ENCODE results near the gene ENTPD7. TPM values are rescaled to one million over a fixed set of nuclear protein-coding genes. Genes with fewer than 3 reads are reported as not detected.
"Not testable (repeated sequence)": the region's sequence is repeated elsewhere in the genome, so short reads cannot be mapped to it uniquely, and the experiment has no call there.

Gene ENTPD7
- total and polyA plus RNA-seq, 4 donors: 7.2 to 19.0 (median 12.6) TPM

DNA sequence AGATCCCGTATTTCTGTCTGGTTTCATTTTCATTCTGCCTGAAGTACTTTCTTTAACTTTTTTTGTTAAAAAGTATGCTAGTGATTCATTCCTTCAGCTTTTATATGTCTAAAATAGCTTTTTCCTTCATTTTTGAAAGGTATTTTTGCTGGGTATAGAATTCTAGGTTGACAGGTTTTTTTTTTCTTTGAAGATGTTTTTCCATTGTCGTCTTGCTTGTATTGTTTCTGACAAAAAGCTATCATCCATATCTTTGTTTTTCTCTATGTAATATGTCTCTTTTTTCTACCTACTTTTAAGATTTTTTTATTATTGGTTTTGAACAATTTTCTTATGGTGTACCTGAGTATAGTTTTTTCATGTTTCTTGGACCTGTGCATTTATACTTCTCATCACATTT, 81.0 kb downstream of the ENTPD7 start:
- Histone ChIP-seq H3K9me3 (ENCODE audit: control insufficient read depth, insufficient read depth, low read length) (peaks cover 9% of the 10 kb centered on the region), H3K36me3 (ENCODE audit: control insufficient read depth, insufficient read depth, low read length) (peaks cover 14% of the 10 kb centered on the region), H3K4me1 (ENCODE audit: control insufficient read depth, insufficient read depth, low read length) (no peaks in the 10 kb centered on the region), H3K4me3 (ENCODE audit: low read depth, low read length) (no peak overlapping the region), H3K27me3 (ENCODE audit: control insufficient read depth, insufficient read depth, low read length) (no peaks in the 10 kb centered on the region), H3K27ac (ENCODE audit: low read depth, low read length) (no peak overlapping the region)
- WGBS (ENCODE audit: insufficient coverage): no CpG with 5 or more reads among the region's 2 CpGs
- DNase-seq (ENCODE audit: low read depth in 4 of 6, low spot score in 6 of 6): no peak

GRCh38 chr10:99740933-99741559, 81.7 kb downstream of the ENTPD7 start:
- Histone ChIP-seq H3K36me3 (ENCODE audit: control insufficient read depth, insufficient read depth, low read length) (peaks cover 18% of the 10 kb centered on the region), H3K4me3 (ENCODE audit: low read depth, low read length) (no peak overlapping the region), H3K4me1 (ENCODE audit: control insufficient read depth, insufficient read depth, low read length) (no peaks in the 10 kb centered on the region), H3K27me3 (ENCODE audit: control insufficient read depth, insufficient read depth, low read length) (no peaks in the 10 kb centered on the region), H3K27ac (ENCODE audit: low read depth, low read length) (no peak overlapping the region), H3K9me3 (ENCODE audit: control insufficient read depth, insufficient read depth, low read length) (peaks cover 9% of the 10 kb centered on the region)
- DNase-seq (ENCODE audit: low read depth in 4 of 6, low spot score in 6 of 6): no peak
- WGBS (ENCODE audit: insufficient coverage): 85% methylated on average over 2 of the region's 3 CpGs

GRCh38 chr10:99742254-99742653, 82.9 kb downstream of the ENTPD7 start:
- H3K9me3 ChIP-seq (ENCODE audit: control insufficient read depth, insufficient read depth, low read length): peaks cover 9% of the 10 kb centered on the region
- H3K4me1 ChIP-seq (ENCODE audit: control insufficient read depth, insufficient read depth, low read length): no peaks in the 10 kb centered on the region
- no peak overlapping the region for H3K27ac ChIP-seq (ENCODE audit: low read depth, low read length)
- peaks cover 18% of the 10 kb centered on the region for H3K36me3 ChIP-seq (ENCODE audit: control insufficient read depth, insufficient read depth, low read length)
- no peak for DNase-seq (ENCODE audit: low read depth in 4 of 6, low spot score in 6 of 6)
- H3K4me3 ChIP-seq (ENCODE audit: low read depth, low read length): no peak overlapping the region
- H3K27me3 ChIP-seq (ENCODE audit: control insufficient read depth, insufficient read depth, low read length): no peaks in the 10 kb centered on the region

DNA sequence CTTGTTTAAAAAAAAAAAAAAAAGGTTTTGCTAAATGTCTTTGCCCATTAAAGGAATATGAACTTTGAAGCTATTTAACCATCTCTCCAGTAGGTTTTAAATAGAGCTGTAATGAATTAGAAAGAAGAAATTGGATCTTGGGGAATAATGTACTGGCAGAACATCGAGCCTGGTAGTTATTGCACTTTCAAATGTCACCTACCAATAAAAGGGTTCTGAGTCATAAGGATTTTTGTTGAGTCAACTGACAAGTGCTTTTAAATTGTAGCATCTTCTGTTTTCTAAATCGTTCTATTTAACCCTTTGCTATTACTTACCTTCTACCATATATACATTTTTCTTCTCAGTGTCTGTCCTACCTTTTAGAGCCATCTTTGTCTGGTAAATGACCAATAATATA, 83.4 kb downstream of the ENTPD7 start:
- peak in 1 of 6 donors; percentile 16 for DNase-seq (ENCODE audit: low read depth in 4 of 6, low spot score in 6 of 6)
- Histone ChIP-seq H3K4me1 (ENCODE audit: control insufficient read depth, insufficient read depth, low read length) (no peaks in the 10 kb centered on the region), H3K27ac (ENCODE audit: low read depth, low read length) (no peak overlapping the region), H3K9me3 (ENCODE audit: control insufficient read depth, insufficient read depth, low read length) (peaks cover 9% of the 10 kb centered on the region), H3K27me3 (ENCODE audit: control insufficient read depth, insufficient read depth, low read length) (no peaks in the 10 kb centered on the region), H3K4me3 (ENCODE audit: low read depth, low read length) (no peak overlapping the region), H3K36me3 (ENCODE audit: control insufficient read depth, insufficient read depth, low read length) (peaks cover 21% of the 10 kb centered on the region)
- no CpG with 5 or more reads among the region's 2 CpGs for WGBS (ENCODE audit: insufficient coverage)

GRCh38 chr10:99743841-99744240, 84.5 kb downstream of the ENTPD7 start:
- no peaks in the 10 kb centered on the region for H3K27me3 ChIP-seq (ENCODE audit: control insufficient read depth, insufficient read depth, low read length)
- no peak overlapping the region for H3K4me3 ChIP-seq (ENCODE audit: low read depth, low read length)
- no peaks in the 10 kb centered on the region for H3K4me1 ChIP-seq (ENCODE audit: control insufficient read depth, insufficient read depth, low read length)
- peaks cover 9% of the 10 kb centered on the region for H3K9me3 ChIP-seq (ENCODE audit: control insufficient read depth, insufficient read depth, low read length)
- no peak for DNase-seq (ENCODE audit: low read depth in 4 of 6, low spot score in 6 of 6)
- H3K36me3 ChIP-seq (ENCODE audit: control insufficient read depth, insufficient read depth, low read length): peaks cover 21% of the 10 kb centered on the region
- H3K27ac ChIP-seq (ENCODE audit: low read depth, low read length): no peak overlapping the region
- no CpG with 5 or more reads among the region's 3 CpGs for WGBS (ENCODE audit: insufficient coverage)

DNA sequence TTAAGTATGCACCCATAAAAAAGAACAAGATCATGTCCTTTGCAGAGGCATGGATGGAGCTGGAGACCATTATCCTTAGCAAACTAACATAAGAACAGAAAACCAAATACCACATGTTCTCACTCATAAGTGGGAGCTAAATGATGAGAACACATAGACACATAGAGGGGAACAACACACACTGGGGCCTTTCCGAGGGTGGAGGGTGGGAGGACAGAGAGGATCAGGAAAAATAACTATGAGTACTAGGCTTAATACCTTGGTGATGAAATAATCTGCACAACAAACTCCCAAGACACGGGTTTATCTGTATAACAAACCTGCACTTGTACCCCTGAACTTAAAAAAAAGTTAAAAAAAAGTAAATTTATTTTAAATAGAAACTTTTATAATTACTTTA, 86.9 kb downstream of the ENTPD7 start:
- not testable (repeated sequence) for H3K27me3 ChIP-seq (ENCODE audit: control insufficient read depth, insufficient read depth, low read length); H3K4me3 ChIP-seq (ENCODE audit: low read depth, low read length); DNase-seq (ENCODE audit: low read depth in 4 of 6, low spot score in 6 of 6); H3K9me3 ChIP-seq (ENCODE audit: control insufficient read depth, insufficient read depth, low read length); H3K27ac ChIP-seq (ENCODE audit: low read depth, low read length); H3K4me1 ChIP-seq (ENCODE audit: control insufficient read depth, insufficient read depth, low read length)
- H3K36me3 ChIP-seq (ENCODE audit: control insufficient read depth, insufficient read depth, low read length): peaks cover 21% of the 10 kb centered on the region
- no CpG with 5 or more reads among the region's 2 CpGs for WGBS (ENCODE audit: insufficient coverage)

DNA sequence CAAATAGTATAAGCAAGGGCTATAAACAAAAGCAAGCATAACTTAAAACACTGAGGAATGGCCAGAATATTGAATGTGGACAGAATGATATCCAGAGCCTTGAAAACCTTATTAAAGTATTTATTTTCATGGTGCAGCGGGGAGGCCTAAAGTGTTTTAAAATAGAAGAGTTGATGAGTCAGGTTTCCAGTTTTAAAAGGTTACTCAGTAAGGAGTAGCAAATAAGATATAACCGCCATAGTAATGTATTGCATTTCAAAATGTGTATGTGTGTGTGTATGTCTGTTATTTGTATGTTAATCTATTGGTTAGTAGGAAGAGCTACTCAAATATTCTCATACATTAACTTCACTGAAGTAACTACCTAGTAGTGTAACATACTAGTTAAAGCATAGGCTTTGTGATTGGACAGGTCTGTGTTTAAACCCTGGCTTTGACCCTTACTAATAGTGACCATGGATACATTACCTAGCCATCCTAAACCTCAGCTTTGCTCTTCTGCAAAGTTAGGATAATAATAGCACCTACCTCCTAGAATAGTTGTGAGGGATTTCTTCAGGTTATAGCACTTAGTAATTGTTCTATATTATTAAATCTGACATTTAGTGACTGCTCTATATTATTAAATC, 89.6 kb downstream of the ENTPD7 start:
- H3K36me3 ChIP-seq (ENCODE audit: control insufficient read depth, insufficient read depth, low read length): peaks cover 14% of the 10 kb centered on the region
- no CpG with 5 or more reads among the region's 2 CpGs for WGBS (ENCODE audit: insufficient coverage)
- H3K9me3 ChIP-seq (ENCODE audit: control insufficient read depth, insufficient read depth, low read length): no peaks in the 10 kb centered on the region
- no peak overlapping the region for H3K27ac ChIP-seq (ENCODE audit: low read depth, low read length)
- no peak for DNase-seq (ENCODE audit: low read depth in 4 of 6, low spot score in 6 of 6)
- no peaks in the 10 kb centered on the region for H3K4me1 ChIP-seq (ENCODE audit: control insufficient read depth, insufficient read depth, low read length)
- H3K27me3 ChIP-seq (ENCODE audit: control insufficient read depth, insufficient read depth, low read length): no peaks in the 10 kb centered on the region
- H3K4me3 ChIP-seq (ENCODE audit: low read depth, low read length): no peak overlapping the region

DNA sequence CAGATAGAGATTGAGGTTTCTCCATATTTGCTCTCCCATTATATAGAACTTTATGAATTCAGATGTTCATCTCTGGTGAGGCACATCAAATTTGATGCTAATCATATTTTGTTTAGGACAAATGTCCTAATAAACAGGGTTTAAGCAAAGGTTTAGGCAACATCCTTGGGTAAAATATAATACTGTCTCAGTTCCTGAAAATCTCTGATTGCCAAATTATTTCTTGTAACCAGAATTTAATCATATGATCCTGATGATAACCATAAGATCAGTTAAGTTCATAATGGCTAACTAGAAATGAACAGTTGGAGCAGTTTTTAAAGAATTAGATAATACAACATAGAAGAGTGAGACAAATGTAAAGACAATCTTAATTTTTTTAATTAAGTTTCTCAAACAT, 91.3 kb downstream of the ENTPD7 start:
- Histone ChIP-seq H3K9me3 (ENCODE audit: control insufficient read depth, insufficient read depth, low read length) (no peaks in the 10 kb centered on the region), H3K27me3 (ENCODE audit: control insufficient read depth, insufficient read depth, low read length) (no peaks in the 10 kb centered on the region), H3K4me3 (ENCODE audit: low read depth, low read length) (no peak overlapping the region), H3K27ac (ENCODE audit: low read depth, low read length) (no peak overlapping the region), H3K36me3 (ENCODE audit: control insufficient read depth, insufficient read depth, low read length) (peaks cover 13% of the 10 kb centered on the region), H3K4me1 (ENCODE audit: control insufficient read depth, insufficient read depth, low read length) (no peaks in the 10 kb centered on the region)
- DNase-seq (ENCODE audit: low read depth in 4 of 6, low spot score in 6 of 6): no peak

- Histone ChIP-seq H3K27me3 (ENCODE audit: control insufficient read depth, insufficient read depth, low read length) (no peaks in the 10 kb centered on the region), H3K9me3 (ENCODE audit: control insufficient read depth, insufficient read depth, low read length) (no peaks in the 10 kb centered on the region), H3K27ac (ENCODE audit: low read depth, low read length) (no peak overlapping the region), H3K4me3 (ENCODE audit: low read depth, low read length) (no peak overlapping the region), H3K36me3 (ENCODE audit: control insufficient read depth, insufficient read depth, low read length) (peaks cover 8% of the 10 kb centered on the region), H3K4me1 (ENCODE audit: control insufficient read depth, insufficient read depth, low read length) (no peaks in the 10 kb centered on the region)
- WGBS (ENCODE audit: insufficient coverage): no CpG with 5 or more reads among the region's 1 CpG
- DNase-seq (ENCODE audit: low read depth in 4 of 6, low spot score in 6 of 6): no peak
These were observed 95.4 kb downstream of the ENTPD7 start for GRCh38 chr10:99754670-99755069.
